Panc1 (cell line): ENCODE data around the gene SLC66A3. TPM values are rescaled to one million over a fixed set of nuclear protein-coding genes. Genes with fewer than 3 reads are reported as not detected.

Experiments
- ATAC-seq: fragments of 200-7000 bp; cut with Tn5 transposase; 2 replicates; pipeline ENCODE4 v1.9.1; 2020; ENCODE audit warnings: mild to moderate bottlenecking, moderate library complexity
- BruUV-seq: library from RNA; stranded (reverse); fragments of 400-500 nt; replicated peaks from 2 replicates; lab custom pipeline; 2021; lab: Mats Ljungman, UMichigan
- CTCF ChIA-PET: fragments of 300-600 bp; sonication (Branson Sonifier 250); formaldehyde crosslinking; loops from one replicate; lab custom pipeline; 2022; ENCODE audit warnings: antibody characterized with exemption; lab: Charles Lee
- POLR2A ChIA-PET: fragments of 300-600 bp; sonication (Branson Sonifier 250); formaldehyde crosslinking; loops from one replicate; lab custom pipeline; 2022; ENCODE audit warnings: antibody characterized with exemption; lab: Charles Lee
- DNase-seq: peaks from one replicate; pipeline ENCODE4 v3.0.0-alpha.2; 2010; ENCODE audit warnings: low read depth, low spot score
- H3K27ac ChIP-seq: 2 replicates; pipeline ENCODE4 v1.5.1; 2011; ENCODE audit warnings: mild to moderate bottlenecking, low read length, inconsistent platforms
- H3K27me3 ChIP-seq: fragments of 200-500 bp; sonication (Bioruptor generic); 2 replicates; pipeline ENCODE4 v1.6.0; 2014; ENCODE audit warnings: low read length, inconsistent platforms; ENCODE audit not compliant: control insufficient read depth, insufficient read depth
- H3K36me3 ChIP-seq: fragments of 200-500 bp; sonication (Bioruptor generic); 2 replicates; pipeline ENCODE4 v1.5.1; 2014; ENCODE audit warnings: inconsistent platforms, mild to moderate bottlenecking, low read length, moderate library complexity; ENCODE audit not compliant: control insufficient read depth, insufficient read depth
- H3K4me1 ChIP-seq: 2 replicates; pipeline ENCODE4 v1.5.1; 2011; ENCODE audit warnings: inconsistent platforms, mild to moderate bottlenecking, low read length, moderate library complexity; ENCODE audit not compliant: control insufficient read depth, insufficient read depth
- H3K4me3 ChIP-seq, 2 experiments: 2 replicates each; pipeline ENCODE4 v1.5.1; 2011 to 2012; ENCODE audit warnings: low read depth in 2 of 2, low read length in 2 of 2, mild to moderate bottlenecking in 2 of 2, inconsistent platforms in 1 of 2, moderate library complexity in 1 of 2
- H3K9me3 ChIP-seq: fragments of 200-500 bp; sonication (Bioruptor generic); 2 replicates; pipeline ENCODE4 v1.5.1; 2014; ENCODE audit warnings: low read depth, mild to moderate bottlenecking, inconsistent platforms, low read length, moderate library complexity; ENCODE audit not compliant: control insufficient read depth, insufficient read depth
- POLR2AphosphoS5 ChIP-seq: IDR thresholded peaks from 2 replicates; pipeline ENCODE4 v1.6.1; 2012; ENCODE audit warnings: mild to moderate bottlenecking, low read depth, low read length, moderate library complexity
- REST ChIP-seq, 2 experiments: IDR thresholded peaks; 2 replicates each; pipeline ENCODE4 v1.6.1; 2011 to 2012; ENCODE audit warnings: low read depth in 2 of 2, control low read depth in 1 of 2, low read length in 1 of 2, mild to moderate bottlenecking in 1 of 2, moderate library complexity in 1 of 2; ENCODE audit not compliant: insufficient read depth in 1 of 2
- SIN3A ChIP-seq: IDR thresholded peaks from 2 replicates; pipeline ENCODE4 v1.6.1; 2012; ENCODE audit warnings: low read depth, mild to moderate bottlenecking, low read length, moderate library complexity, borderline replicate concordance; ENCODE audit not compliant: insufficient read depth
- TCF7L2 ChIP-seq: IDR thresholded peaks from 2 replicates; pipeline ENCODE4 v1.6.1; 2011; ENCODE audit warnings: mild to moderate bottlenecking, low read depth, low read length, inconsistent platforms
- in situ Hi-C: cut with HindIII; loops from 2 replicates; pipeline ENCODE4 v1.10.0; 2016; ENCODE audit warnings: low sequenced_read_pairs, low pct_unique_long_range_greater_than_20kb
- intact Hi-C: fragments of 100-400 bp; cut with micrococcal nuclease; formaldehyde crosslinking; loops from one replicate; pipeline ENCODE4 v1.10.0; 2022; ENCODE audit not compliant: unreplicated experiment
- total RNA-seq: library from RNA; stranded (reverse); gene quantifications from one replicate; pipeline ENCODE4 v1.2.1, GENCODE V29; 2021; ENCODE audit not compliant: unreplicated experiment
- TF ChIP-seq, protein P1 (sequence below): fragments of 450-650 bp; IDR thresholded peaks from 2 replicates; pipeline ENCODE4 v1.5.1; 2017; ENCODE audit warnings: mild to moderate bottlenecking

SLC66A3 gene
- total RNA-seq, 1 experiment from 2014 or later = 39.1 TPM

- H3K36me3 ChIP-seq = no peaks in the 10 kb centered on the region
- H3K27ac ChIP-seq = no peak overlapping the region
- BruUV-seq = no TSS peak
- H3K9me3 ChIP-seq = no peaks in the 10 kb centered on the region
- ATAC-seq (no peak), DNase-seq (no peak)
- CTCF ChIA-PET = no interaction called here
- POLR2A ChIA-PET = interaction anchor here (0.7 kb wide), 1 partner anchor 366 kb away, joined by 14 read pairs; no protein-coding TSS in a partner anchor
- H3K27me3 ChIP-seq = no peaks in the 10 kb centered on the region
- no peaks in the 10 kb centered on the region for H3K4me1 ChIP-seq
- in situ Hi-C loops = no loop called here
- H3K4me3 ChIP-seq = no peak overlapping the region
- intact Hi-C loops = no loop called here
- TF ChIP-seq, protein P1, sequence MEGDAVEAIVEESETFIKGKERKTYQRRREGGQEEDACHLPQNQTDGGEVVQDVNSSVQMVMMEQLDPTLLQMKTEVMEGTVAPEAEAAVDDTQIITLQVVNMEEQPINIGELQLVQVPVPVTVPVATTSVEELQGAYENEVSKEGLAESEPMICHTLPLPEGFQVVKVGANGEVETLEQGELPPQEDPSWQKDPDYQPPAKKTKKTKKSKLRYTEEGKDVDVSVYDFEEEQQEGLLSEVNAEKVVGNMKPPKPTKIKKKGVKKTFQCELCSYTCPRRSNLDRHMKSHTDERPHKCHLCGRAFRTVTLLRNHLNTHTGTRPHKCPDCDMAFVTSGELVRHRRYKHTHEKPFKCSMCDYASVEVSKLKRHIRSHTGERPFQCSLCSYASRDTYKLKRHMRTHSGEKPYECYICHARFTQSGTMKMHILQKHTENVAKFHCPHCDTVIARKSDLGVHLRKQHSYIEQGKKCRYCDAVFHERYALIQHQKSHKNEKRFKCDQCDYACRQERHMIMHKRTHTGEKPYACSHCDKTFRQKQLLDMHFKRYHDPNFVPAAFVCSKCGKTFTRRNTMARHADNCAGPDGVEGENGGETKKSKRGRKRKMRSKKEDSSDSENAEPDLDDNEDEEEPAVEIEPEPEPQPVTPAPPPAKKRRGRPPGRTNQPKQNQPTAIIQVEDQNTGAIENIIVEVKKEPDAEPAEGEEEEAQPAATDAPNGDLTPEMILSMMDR = no peak
- TF ChIP-seq SIN3A = no peak
- no peak for TF ChIP-seq POLR2AphosphoS5
- TF ChIP-seq REST (IDR thresholded peaks at IDR 0.05; ENCODE audit: insufficient read depth in 1 of 2, low read depth in 2 of 2, low read length in 1 of 2) = no peak
- TF ChIP-seq TCF7L2 = no peak
Measured at GRCh38 chr2:11142330-11142729, 12.9 kb upstream of the SLC66A3 start.

DNA sequence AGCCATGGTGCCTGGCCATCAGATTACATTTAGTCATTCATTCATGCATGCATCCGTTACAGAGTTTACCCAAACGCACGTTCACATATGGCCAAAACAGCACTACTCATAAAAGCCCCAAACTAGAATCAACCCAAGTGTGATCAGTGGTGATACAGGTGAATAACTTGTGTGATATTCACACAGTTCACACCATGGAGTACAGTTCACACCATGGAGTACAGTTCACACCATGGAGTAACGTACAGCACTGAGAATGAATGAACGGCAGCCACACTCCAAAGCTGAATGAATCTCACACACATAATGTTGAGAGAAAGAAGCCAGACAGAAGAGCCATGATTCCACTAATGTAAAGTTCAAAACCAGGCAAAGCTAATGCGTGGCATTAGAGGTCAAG, 12.3 kb upstream of the SLC66A3 start:
- no TSS peak for BruUV-seq
- intact Hi-C loops = no loop called here
- in situ Hi-C loops = no loop called here

More for the DNA sequence above, 12.3 kb upstream of the SLC66A3 start:
- Histone ChIP-seq H3K36me3 (no peaks in the 10 kb centered on the region), H3K9me3 (no peaks in the 10 kb centered on the region), H3K27me3 (no peaks in the 10 kb centered on the region), H3K4me1 (no peaks in the 10 kb centered on the region), H3K4me3 (no peak overlapping the region), H3K27ac (no peak overlapping the region)
- CTCF ChIA-PET = interaction anchor here (0.7 kb wide), 1 partner anchor 545 kb away, joined by 5 read pairs; no protein-coding TSS in a partner anchor
- no peak for TF ChIP-seq POLR2AphosphoS5
- TF ChIP-seq TCF7L2 = no peak
- no peak for TF ChIP-seq REST (IDR thresholded peaks at IDR 0.05; ENCODE audit: insufficient read depth in 1 of 2, low read depth in 2 of 2, low read length in 1 of 2)
- TF ChIP-seq, protein P1 = no peak
- no peak for TF ChIP-seq SIN3A
- DNase-seq (no peak), ATAC-seq (no peak)
- POLR2A ChIA-PET = no interaction called here
